ENCODE results near the gene SKIC2.
"Not testable (repeated sequence)": the region's sequence is repeated elsewhere in the genome, so short reads cannot be mapped to it uniquely, and the experiment has no call there.

SKIC2 gene

DNA sequence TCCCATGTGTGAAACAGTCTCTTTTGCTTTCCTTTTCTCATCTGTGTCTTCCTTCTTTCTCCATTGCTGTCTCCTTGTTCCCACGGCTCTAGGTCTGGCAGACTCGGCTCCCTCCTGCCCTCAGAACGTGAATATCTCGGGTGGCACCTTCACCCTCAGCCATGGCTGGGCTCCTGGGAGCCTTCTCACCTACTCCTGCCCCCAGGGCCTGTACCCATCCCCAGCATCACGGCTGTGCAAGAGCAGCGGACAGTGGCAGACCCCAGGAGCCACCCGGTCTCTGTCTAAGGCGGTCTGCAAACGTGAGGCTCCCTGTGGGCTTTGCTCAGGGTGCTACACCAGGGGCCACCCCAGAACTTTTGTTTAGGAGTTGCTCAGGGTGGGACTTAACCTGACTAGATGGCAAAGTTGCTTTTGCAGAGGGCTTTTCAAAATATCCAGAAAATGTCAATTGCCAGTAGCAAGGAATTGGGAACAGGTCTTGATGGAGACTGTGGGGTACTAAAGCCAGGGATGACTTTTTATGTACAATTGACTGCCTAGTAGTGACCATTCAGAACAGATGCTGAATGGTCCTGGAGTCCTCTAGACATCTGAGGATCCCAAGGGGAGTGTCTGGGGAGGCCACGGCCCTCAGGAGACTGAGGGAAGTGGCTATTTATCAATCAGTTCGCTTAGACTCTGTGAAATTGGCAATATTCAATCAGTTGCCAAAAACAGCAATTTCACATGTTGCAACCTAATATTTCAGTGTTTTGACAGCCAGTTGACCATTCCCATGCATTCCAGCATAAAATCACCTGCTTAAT lies 30.9 kb upstream of the SKIC2 start:
- Histone ChIP-seq H3K27ac (no peak overlapping the region), H3K4me3 (ENCODE audit: low read depth, low read length) (no peak overlapping the region), H3K27me3 (replicated peaks) (no peaks in the 10 kb centered on the region), H3K36me3 (replicated peaks) (no peaks in the 10 kb centered on the region)
- DNase-seq, result no peak
- TF ChIP-seq, protein P1, sequence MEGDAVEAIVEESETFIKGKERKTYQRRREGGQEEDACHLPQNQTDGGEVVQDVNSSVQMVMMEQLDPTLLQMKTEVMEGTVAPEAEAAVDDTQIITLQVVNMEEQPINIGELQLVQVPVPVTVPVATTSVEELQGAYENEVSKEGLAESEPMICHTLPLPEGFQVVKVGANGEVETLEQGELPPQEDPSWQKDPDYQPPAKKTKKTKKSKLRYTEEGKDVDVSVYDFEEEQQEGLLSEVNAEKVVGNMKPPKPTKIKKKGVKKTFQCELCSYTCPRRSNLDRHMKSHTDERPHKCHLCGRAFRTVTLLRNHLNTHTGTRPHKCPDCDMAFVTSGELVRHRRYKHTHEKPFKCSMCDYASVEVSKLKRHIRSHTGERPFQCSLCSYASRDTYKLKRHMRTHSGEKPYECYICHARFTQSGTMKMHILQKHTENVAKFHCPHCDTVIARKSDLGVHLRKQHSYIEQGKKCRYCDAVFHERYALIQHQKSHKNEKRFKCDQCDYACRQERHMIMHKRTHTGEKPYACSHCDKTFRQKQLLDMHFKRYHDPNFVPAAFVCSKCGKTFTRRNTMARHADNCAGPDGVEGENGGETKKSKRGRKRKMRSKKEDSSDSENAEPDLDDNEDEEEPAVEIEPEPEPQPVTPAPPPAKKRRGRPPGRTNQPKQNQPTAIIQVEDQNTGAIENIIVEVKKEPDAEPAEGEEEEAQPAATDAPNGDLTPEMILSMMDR (IDR thresholded peaks at IDR 0.05; ENCODE audit: low read depth, low read length, missing control alignments), result no peak
- in situ Hi-C loops (cut with HindIII; ENCODE audit: low pct_ligation_motif_present, low sequenced_read_pairs), result no loop called here

DNA sequence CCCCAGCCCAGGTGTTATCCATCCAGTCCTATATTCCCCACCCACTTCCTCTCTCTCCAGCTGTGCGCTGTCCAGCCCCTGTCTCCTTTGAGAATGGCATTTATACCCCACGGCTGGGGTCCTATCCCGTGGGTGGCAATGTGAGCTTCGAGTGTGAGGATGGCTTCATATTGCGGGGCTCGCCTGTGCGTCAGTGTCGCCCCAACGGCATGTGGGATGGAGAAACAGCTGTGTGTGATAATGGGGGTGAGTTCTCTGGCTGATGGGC lies 30.4 kb upstream of the SKIC2 start:
- no peaks in the 10 kb centered on the region for H3K27me3 ChIP-seq (replicated peaks)
- no peak overlapping the region for H3K4me3 ChIP-seq (ENCODE audit: low read depth, low read length)
- no peak overlapping the region for H3K27ac ChIP-seq
- DNase-seq, result no peak
- in situ Hi-C loops (cut with HindIII; ENCODE audit: low pct_ligation_motif_present, low sequenced_read_pairs), result no loop called here
- TF ChIP-seq, protein P1 (IDR thresholded peaks at IDR 0.05; ENCODE audit: low read depth, low read length, missing control alignments), result no peak
- no peaks in the 10 kb centered on the region for H3K36me3 ChIP-seq (replicated peaks)

DNA sequence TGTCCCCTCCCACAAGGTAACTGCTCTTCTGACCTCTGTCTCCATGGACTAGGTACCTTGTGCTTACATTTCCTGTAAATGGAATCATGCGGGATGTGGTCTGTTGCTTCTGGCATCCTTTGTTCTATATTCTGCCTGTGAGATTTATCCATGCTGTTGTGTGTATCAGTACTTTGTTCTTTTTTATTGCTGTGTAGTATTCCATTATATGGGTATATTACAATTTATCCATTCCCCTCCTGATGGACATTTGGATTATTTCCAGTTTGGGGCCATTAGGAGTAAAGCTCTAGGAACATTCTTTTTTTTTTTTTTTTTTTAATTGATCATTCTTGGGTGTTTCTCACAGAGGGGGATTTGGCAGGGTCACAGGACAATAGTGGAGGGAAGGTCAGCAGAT lies 28.0 kb upstream of the SKIC2 start:
- no peak for DNase-seq
- in situ Hi-C loops (cut with HindIII; ENCODE audit: low pct_ligation_motif_present, low sequenced_read_pairs), result no loop called here
- no peaks in the 10 kb centered on the region for H3K36me3 ChIP-seq (replicated peaks)
- no peak overlapping the region for H3K27ac ChIP-seq
- H3K4me3 ChIP-seq (ENCODE audit: low read depth, low read length), result no peak overlapping the region
- TF ChIP-seq, protein P1 (IDR thresholded peaks at IDR 0.05; ENCODE audit: low read depth, low read length, missing control alignments), result no peak
- H3K27me3 ChIP-seq (replicated peaks), result no peaks in the 10 kb centered on the region

DNA sequence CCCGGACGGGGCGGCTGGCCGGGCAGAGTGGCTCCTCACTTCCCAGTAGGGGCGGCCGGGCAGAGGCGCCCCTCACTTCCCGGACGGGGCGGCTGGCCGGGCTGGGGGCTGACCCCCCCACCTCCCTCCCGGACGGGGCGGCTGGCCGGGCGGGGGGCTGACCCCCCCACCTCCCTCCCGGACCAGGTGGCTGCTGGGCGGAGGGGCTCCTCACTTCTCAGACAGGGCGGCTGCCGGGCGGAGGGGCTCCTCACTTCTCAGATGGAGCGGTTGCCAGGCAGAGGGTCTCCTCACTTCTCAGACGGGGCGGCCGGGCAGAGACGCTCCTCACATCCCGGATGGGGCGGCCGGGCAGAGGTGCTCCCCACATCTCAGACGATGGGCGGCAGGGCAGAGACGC lies 26.8 kb upstream of the SKIC2 start:
- H3K36me3 ChIP-seq (replicated peaks); H3K27ac ChIP-seq; DNase-seq; in situ Hi-C loops (cut with HindIII; ENCODE audit: low pct_ligation_motif_present, low sequenced_read_pairs); H3K4me3 ChIP-seq (ENCODE audit: low read depth, low read length); H3K27me3 ChIP-seq (replicated peaks): not testable (repeated sequence)

DNA sequence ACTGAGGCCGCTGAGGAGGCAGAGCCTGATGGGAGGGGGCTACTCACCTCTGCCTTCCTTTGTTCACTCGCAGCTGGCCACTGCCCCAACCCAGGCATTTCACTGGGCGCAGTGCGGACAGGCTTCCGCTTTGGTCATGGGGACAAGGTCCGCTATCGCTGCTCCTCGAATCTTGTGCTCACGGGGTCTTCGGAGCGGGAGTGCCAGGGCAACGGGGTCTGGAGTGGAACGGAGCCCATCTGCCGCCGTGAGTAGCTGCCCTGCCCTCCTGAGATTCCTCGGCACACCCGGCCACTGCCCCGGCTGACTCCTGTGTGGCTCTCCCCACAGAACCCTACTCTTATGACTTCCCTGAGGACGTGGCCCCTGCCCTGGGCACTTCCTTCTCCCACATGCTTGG lies 25.4 kb upstream of the SKIC2 start:
- in situ Hi-C loops (cut with HindIII; ENCODE audit: low pct_ligation_motif_present, low sequenced_read_pairs), result no loop called here
- DNase-seq, result no peak
- TF ChIP-seq, protein P1 (IDR thresholded peaks at IDR 0.05; ENCODE audit: low read depth, low read length, missing control alignments), result no peak
- H3K27me3 ChIP-seq (replicated peaks), result no peaks in the 10 kb centered on the region
- H3K27ac ChIP-seq, result no peak overlapping the region
- H3K36me3 ChIP-seq (replicated peaks), result no peaks in the 10 kb centered on the region
- no peak overlapping the region for H3K4me3 ChIP-seq (ENCODE audit: low read depth, low read length)

DNA sequence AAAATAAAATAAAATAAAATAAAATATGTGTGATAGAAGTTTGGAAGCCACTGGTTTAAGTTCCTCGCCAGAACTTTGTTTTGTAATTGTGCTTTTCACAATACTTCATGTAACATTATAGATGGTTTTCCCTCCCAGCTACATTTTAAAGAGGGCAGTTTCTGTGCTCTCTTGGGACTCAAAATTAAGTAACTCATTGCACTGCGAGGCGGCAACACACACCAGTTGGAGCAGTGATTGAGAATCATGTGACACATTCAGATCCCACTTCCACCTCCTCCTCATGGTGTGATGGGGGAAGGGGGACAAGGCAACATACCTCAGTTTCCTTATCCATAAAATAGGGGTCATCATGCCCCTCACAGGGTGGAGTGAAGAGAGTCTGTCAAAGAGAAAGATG lies 24.0 kb upstream of the SKIC2 start:
- Histone ChIP-seq H3K27ac (no peak overlapping the region), H3K27me3 (replicated peaks) (no peaks in the 10 kb centered on the region), H3K36me3 (replicated peaks) (no peaks in the 10 kb centered on the region), H3K4me3 (ENCODE audit: low read depth, low read length) (no peak overlapping the region)
- in situ Hi-C loops (cut with HindIII; ENCODE audit: low pct_ligation_motif_present, low sequenced_read_pairs), result no loop called here
- no peak for DNase-seq
- TF ChIP-seq, protein P1 (IDR thresholded peaks at IDR 0.05; ENCODE audit: low read depth, low read length, missing control alignments), result no peak
